GM18873 (cell line): ENCODE measurements around the gene SUSD4.

Experiments
- ATAC-seq: cut with Tn5 transposase; IDR thresholded peaks from one replicate; pipeline ENCODE4 v1.9.1; 2021; ENCODE audit warnings: mild to moderate bottlenecking, moderate library complexity, moderate number of reproducible peaks; ENCODE audit not compliant: unreplicated experiment, low FRiP score

Gene SUSD4

DNA sequence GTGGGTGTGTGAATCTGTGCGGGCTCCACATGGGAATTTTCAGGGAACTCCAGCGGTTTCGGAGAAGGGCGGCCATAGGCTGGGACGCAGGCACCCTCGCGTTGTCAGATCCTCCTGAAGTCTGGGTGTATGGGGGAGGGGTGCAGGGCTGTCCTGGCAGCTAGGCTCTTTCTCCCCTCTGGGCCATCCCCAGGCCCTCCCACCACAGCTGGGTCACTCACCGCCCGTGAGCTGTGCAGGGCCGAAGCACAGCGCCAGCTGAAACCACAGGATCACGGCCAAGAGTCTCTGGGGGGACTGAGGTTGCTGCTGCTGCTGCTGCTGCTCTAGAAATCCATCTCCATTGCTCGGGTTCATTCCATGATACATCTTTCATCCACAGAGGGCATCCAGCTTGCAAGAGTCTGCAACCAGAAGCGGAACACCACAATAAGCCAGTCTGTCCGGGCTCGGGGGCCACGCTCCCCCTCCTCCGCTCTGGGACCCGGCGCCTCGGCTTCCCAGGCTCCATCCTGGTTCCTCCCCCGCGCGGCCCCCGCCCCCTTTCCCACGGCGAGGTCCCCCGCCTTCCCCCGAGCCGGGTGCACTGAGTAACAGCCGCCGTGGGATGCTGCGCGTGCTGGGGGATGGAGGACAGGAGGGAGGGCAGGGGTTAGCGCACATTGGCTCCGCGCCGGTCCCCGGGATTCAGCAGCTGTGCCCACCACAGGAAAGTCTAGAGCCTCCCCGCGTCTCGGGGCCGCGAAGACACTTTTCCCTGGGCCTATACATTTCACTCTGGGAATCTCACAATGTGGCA lies 720 bp downstream of the SUSD4 start:
- no peak for ATAC-seq

DNA sequence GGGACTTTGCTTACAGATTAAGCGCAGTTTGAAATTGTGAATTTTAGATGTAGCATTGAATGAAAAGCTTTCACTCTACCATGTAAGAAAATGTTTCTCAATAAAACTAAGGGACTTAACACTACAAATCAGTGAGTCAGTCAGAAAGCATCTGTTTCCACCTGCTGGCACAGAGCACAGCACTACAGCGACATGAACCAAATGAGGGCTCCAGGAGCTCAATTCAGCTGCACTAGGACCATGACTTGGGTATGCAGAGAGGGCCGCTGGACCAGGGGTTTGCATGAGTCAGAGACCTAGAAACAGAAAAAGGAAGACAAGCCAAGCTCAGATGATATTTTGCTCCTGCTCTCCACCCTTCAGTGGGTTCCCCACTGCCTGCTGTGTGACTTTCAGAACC lies 5.2 kb downstream of the SUSD4 start:
- no peak for ATAC-seq

DNA sequence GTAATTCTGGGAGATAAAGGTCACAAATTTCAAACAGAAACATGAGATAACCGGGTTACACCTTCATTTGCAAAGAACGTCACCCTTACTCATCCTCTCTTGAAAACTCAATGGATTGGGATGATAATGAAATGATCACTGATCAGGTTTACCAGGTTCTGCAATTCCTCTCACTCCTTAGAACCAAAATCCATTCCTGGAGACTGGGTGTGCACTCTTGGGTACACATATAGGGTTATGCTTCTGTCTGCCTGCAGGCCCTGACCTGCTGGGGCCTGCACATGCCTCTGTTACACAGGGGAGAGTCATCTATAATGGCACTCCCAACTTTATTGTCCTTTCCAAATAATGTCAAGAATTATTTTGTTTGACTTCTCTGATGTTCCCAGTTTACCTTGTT lies 8.3 kb downstream of the SUSD4 start:
- ATAC-seq, result no peak

DNA sequence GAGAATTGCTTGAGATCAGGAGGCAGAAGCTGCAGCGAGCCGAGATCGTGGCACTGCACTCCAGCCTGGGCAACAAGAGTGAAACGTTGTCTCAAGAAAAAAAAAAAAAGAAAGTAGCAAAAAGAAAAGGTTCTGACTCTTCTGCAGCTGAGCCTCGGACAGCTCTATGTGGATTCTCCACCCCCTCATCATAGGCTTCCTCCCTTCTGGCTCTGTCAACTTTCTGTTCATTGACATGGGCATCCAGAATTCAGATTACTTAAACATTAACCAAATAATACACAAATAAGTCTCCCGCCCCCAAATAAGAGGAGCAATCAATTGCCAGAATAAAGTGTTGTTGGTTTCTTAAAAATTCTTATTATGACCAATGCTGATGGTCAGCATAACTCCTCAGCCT lies 10.0 kb downstream of the SUSD4 start:
- ATAC-seq, result no peak

DNA sequence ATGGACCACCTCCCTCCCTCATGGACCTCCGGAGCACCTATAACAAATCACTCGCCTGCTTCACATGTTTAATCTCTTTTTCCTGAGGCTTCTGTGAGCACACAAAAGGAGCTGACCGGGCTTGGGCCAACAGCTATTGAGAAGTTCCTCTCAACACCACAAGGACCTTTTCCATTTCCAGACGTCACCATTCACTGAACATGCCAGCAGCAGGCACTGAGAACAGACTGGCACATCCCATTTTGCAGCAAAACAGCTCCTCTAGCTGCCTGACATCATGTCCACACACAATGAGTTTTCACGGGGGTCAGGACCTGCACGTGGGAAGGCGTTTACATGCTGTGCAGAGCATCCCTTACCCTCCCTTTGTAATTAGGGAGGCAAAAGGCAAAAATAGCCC lies 11.0 kb downstream of the SUSD4 start:
- ATAC-seq, result no peak

DNA sequence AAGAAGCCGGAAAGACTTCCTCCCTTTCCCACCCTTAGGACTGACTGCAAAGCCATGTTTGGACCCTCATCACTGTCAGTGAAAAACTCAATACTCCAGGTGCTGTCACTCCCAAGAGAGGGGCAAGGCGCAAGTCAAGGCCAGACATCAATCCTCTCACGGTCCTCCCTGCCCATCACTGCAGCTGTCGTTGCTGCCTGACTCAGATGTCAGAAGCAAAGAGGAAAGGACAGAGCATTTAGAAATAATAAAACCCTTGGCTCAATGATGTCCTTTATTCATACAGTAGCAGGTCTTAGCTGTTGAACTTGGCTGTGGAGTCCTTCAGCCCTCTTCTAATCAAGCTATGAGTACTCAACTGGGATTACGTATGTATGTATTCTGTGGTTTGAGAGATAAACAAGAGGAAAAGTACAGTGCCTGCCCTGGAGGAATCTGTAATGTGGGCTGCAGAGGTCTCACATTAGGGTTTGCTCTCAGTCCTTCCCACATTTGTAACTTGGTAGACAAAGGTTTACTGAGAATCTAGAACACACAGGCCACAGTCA lies 13.5 kb downstream of the SUSD4 start:
- no peak for ATAC-seq

DNA sequence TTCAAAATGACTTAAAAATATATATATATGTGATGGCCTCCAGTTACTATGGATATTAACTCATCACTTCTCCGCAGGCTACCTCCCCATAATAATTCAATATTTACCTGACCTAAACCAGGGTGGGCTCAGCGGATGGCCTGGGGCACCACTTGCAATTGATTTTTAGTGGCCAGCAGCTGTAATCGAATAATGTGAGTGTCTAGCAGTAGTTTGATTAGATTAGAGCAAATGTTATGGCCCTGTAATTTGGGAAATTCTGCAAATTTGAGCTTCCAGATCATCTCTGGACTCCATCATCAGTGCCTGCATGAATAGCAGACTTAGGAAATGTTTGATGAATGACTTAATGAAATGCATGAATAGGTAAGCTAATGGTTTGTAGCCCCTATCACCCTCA lies 14.7 kb downstream of the SUSD4 start:
- ATAC-seq, result no peak

DNA sequence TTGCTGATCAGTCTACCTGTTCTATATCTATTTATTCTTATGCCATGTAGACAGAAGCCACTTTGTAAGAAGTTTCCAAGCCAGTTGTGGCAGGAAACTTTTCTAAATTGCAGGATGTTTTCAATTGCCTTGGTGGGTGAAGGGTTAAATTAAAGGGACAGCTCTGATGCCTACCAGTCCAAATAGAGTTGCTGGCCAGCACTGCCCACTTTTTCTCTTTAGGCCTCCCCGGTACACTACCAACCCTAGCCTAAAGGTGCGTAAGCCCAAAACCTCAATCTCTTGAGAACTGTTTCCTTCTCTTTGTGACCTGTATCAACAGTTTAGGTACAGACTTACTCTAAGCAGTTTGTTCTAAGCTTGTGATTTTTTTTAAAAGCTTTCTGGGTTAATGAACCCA lies 15.5 kb downstream of the SUSD4 start:
- no peak for ATAC-seq

DNA sequence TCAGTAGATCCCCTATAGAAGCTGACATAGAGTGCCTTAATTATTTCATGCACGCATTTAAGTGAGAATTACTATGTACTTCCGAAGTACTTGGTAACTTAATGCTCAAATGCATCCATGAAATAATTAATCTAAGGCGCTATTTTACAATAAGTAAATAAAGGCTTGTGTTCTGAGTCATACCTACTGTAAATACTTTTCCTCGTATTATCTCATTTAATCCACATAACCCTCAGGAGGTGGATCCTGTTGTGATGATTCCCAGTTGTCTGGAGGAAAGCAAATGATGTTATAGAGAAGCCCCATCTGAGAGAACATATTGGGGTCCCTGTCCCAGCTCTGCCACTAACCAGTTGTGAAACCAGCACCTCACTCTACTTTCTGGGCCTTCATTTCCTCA lies 16.4 kb downstream of the SUSD4 start:
- no peak for ATAC-seq

DNA sequence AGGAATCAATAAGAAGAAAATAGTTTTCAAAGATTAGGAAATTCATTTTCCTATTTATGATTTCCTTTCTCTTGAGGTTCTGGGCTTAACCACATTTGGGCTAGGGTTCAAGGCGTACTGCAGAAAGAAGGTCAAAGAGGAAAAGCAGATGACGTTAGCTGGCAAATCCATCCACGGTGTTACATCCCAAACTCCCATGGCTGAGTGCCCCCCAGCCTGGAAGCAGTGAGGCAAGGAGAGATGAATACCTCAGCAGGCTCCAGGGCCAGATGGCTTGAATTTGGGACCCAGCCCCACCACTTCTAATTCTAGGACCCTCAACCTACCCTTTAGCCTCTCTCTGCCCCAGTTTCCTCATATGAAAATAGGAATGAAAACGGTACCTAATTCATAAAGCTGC lies 17.7 kb downstream of the SUSD4 start:
- no peak for ATAC-seq

DNA sequence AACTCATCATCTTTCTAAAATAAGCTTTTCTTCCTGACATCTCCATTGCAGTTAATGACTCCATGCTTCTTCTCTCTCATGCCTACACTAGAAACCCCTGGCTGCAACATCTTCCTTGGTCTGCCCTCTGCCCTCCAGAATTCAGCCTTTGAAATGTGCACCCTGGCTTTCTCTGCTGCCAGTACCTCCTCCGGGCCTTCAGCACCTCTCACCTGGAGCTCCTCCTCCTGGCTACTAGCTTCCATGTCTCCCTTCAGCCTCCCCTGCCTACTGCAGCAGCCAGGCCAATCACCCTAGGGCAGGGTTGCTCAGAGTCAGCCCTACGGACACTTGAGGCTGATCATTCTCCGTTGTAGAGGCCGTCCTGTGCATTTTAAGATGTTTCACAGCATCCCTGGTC lies 18.3 kb downstream of the SUSD4 start:
- no peak for ATAC-seq

DNA sequence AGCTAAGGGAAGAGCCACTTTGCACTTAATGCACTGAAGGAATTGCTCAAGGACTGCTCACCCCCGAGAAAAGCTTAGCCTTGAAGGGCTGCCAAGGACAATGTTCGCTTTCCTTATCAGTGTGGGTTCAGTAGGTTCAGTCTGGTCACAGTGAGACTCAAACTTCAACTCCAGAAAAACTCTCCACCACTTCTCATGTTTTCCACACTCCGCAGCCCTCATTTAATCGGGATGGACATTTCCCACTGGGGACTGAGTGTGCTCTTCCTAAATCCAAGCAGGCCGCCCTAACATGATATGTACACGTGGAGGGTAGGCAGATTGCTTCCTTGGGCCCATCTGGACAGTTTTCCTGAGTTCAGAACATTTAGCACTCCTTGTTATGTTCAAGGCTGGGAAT lies 19.5 kb downstream of the SUSD4 start:
- ATAC-seq, result no peak

DNA sequence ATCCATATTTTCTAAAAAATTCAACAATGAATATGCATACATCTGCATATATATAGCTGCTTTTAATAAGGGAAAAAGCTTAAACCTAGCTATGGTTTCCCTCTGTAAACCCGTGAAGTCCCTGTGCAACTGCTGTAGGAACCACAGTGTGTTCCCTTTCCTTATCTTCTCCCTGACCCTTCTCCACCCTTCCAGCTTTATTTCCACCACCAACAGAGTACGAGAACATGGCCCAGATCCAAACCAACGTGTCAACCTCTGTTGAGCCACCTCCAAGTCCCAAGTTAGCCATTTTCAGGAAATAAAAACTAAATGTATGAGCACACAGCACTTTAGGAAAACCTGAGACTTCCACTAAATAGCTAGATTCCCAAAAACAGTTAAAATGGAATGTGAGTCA lies 20.3 kb downstream of the SUSD4 start:
- ATAC-seq, result no peak

DNA sequence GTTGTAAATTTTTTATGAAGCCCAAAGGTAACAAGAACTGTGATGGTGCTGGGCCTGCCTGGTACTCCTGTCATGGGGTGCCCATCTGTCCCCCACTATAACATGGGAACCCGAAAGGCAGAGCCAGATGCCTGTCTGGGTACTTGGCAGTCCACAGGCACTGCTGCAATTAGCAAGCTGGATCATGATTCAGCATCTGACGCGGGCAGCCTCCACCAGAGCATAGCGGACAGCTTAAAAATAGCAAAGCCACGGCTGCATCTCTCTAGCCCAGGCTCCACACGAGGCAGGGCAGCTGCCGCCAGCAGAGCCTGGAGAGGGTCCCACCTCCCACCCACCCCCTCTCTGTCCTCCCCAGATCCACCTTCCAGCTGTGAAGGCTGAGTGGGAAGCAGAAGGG lies 22.9 kb downstream of the SUSD4 start:
- no peak for ATAC-seq

DNA sequence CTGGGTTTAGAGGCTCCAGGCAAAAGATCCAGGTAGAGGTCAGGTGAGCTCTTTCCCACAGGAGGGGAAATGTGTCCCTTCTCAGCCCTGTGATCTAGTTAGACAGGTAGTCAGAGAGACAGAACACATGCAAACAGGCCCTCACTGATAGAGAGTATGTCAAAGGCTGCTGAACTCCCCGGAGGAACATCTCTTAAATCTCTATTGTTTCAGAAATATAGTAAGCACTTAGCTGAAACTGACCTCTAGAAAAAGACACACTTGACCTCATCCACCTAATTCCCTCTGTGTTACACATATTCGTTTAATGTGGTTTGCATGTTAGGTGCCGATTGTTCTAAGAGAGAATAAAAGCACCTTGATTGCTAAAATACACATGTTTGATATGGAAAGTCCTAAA lies 23.3 kb downstream of the SUSD4 start:
- ATAC-seq, result no peak

DNA sequence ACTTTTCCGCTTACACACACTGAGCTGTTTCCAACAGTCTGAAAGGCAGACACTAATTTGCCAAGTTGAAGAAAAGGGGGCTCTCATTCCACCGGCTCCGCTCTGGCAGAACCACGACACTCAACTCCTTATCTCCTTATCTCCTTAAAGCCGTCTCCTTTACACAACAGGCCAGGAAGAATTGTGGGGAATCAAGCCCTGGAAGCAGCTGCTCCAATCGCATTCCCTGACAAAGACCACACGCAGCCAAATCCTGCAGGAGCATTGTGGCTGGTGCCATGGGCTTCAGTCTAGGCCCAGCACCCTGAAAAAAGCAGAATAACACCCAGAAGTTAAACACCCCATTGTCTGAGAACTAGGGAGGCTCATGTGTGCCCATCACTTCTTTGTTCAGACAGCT lies 24.1 kb downstream of the SUSD4 start:
- no peak for ATAC-seq

DNA sequence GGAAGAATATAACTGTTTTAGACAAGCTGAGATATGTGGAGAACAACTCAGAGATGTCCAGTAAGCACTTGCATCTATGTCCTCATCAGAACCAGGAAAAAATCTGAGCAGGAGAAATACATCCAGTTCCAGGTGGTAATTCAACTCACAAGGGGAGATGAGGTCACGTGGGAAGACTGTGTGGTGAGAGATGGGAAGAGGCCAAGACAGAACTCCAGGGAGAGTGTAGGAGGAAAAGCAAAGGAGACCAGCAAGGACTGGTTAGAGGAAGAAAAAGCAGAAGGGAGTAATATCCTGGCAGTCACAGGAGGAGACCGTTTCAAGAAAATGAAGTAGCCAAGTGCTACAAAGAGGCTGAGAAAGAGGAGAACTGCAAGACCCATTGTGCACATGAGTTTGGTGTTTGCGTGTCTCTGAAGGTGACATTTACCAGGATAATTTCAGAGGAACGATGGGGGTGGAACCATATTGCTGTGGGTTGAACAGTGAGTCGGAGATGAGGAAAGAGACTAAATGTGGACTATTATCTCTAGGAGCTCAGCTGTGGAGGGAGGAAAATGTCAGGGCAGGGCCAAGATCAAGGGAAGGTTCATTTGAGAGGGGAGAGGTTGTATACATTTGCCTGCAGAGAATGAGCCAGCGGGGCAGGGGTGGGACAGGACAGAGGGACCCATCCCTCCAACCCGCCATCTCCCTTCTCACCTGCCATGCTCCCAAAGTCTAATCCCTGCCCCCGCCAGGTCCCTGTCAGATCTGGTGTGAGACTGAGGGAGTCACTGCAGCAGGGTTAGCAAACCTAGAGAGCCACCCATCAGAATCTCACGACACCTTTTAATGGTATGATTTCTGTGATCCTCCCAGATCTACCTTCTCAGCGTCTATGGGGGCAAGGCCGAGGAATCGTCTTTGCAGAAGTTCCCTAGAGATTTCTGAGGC lies 24.9 kb downstream of the SUSD4 start:
- no peak for ATAC-seq

DNA sequence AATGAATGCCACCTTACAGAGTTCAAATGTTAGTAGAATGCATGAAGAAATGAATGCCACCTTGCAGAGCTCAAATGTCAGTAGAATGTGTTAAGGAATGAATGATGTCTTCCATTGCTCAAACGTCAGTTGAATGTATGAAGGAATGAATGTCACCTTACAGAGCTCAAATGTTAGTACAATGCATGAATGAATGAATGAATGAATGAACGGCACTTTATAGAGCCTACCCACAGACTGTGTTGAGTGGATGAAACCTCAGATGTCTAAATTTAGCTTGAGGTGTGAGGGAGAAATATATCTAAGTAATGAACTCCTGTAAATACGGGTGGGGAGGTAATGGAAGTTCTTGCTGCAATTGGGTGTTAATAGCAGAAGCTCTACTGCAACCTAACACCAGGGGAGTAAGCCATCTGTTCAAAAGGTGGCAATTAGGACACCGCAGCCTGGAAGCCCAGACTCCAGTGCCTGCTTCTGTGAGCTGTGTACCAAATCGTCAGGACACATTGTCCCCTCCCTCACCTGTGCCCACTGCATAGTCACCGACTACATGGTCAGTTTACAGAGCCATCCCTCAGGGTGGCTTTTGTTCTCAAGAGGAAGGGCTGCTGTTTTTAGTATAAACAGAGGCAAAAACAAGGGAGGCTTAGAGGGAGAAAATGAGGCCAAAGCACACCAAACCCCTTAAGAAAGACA lies 26.7 kb downstream of the SUSD4 start:
- ATAC-seq, result no peak

DNA sequence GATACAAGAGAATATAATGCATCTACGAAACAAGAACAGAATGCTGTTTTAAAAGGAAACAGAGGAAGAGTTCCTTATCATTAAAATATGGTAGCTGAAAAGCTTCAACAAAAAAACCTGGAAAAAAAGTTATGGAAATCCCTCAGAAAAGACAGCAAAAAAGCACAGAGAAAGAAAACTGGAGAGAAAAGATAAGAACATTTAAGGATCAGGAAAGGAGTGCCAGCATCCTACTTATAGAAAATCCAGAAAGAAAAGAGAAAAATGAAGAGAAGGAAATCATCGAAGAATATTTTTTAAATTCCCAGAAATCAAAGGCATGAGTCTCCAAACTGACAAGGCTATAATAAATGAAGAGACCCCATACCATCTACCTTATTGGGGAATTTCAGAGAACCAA lies 29.8 kb downstream of the SUSD4 start:
- ATAC-seq, result no peak

DNA sequence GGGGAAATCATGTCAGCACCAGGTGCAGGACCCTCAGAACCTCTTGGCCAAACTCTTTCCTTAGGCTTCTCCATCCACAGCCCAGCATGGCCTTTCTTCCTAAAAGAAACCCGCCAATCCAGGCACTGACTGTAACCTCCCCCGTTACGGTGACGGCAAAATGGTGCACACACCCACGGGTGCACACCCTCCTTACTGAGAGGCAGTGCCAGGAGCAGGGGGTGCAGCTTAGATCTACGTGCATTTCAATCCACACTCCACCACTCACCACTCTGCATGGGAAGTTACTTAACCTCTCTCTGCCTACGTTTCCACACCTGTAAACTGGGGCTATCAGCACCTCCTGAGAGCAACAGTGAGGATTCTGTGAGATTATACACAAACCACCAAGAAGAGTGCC lies 31.0 kb downstream of the SUSD4 start:
- ATAC-seq, result no peak

DNA sequence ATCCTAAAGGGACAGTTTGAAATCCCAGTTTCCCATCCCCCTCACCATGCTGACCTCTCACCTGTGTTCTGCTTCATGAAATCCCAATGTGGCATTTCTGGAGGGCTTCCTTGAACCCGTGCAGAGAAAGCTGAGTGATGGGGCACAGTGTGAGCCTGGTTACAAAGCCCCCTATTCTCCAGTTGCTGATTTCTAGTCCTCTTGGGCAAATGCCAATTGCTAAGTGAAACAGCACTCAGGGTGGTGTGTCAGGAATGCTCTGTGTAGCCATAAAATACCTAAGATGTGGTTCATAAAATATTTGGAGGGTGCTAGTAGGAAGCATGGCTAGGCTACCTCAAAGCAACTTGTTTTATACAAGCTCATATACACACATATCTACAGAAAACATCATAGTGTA lies 32.0 kb downstream of the SUSD4 start:
- no peak for ATAC-seq
